ENCODE measurements around the gene SMAD6. TPM values are rescaled to one million over a fixed set of nuclear protein-coding genes. Genes with fewer than 3 reads are reported as not detected.

SMAD6 gene
- polyA plus RNA-seq, 1 of the 3 experiments (the other 2 are of a cell fraction), result 4.5 TPM

- Histone ChIP-seq H4K20me1 (ENCODE audit: insufficient read depth) (peaks cover 79% of the 10 kb centered on the region), H3K4me1 (ENCODE audit: control insufficient read depth in 1 of 2, insufficient read depth in 2 of 2, low read depth in 1 of 2, low read length in 1 of 2) (peaks cover 0 to 19% of the 10 kb centered on the region in 2 experiments; a peak in 3 of 4 replicates)
These were observed 24.4 kb downstream of the SMAD6 start for GRCh38 chr15:66726386-66726785.

GRCh38 chr15:66729331-66729951 is 27.4 kb downstream of the SMAD6 start:
- H3K4me3 ChIP-seq (ENCODE audit: low read depth in 2 of 2, low read length in 1 of 2), result no peak overlapping the region
- peaks cover 21% of the 10 kb centered on the region for H3F3A ChIP-seq (replicated peaks; ENCODE audit: insufficient read depth)
- H4K20me1 ChIP-seq (ENCODE audit: insufficient read depth), result peaks cover 77% of the 10 kb centered on the region
- no peaks in the 10 kb centered on the region for H3K9me3 ChIP-seq
- peaks cover 0 to 19% of the 10 kb centered on the region in 2 experiments; a peak in 2 of 4 replicates for H3K4me1 ChIP-seq (ENCODE audit: control insufficient read depth in 1 of 2, insufficient read depth in 2 of 2, low read depth in 1 of 2, low read length in 1 of 2)
- ChIA-PET POLR2A (no interaction called here), CTCF (no interaction called here)
- 87% methylated on average over 21 of the region's 26 CpGs for WGBS (ENCODE audit: low lambda C conversion rate)
- H3K27ac ChIP-seq (ENCODE audit: low read depth in 2 of 2, low read length in 1 of 2), result peak overlapping the region in 1 of 2 experiments; percentile 70; a peak in 2 of 4 replicates
- H3K79me2 ChIP-seq (ENCODE audit: insufficient read depth), result peaks cover 99% of the 10 kb centered on the region
- H3K4me2 ChIP-seq, result no peak overlapping the region; the same call in 1 of the 2 replicates
- H3K9me2 ChIP-seq, result no peaks in the 10 kb centered on the region
- DNase-seq, result no peak
- no peak overlapping the region for H3K9ac ChIP-seq
- H3K36me3 ChIP-seq (replicated peaks in 1 of 2; ENCODE audit: control insufficient read depth in 1 of 2, insufficient read depth in 2 of 2, low read length in 1 of 2), result peaks cover 0 to 18% of the 10 kb centered on the region in 2 experiments
- no peaks in the 10 kb centered on the region for H3K27me3 ChIP-seq (ENCODE audit: insufficient read depth)
- TF ChIP-seq USF1 (IDR thresholded peaks at IDR 0.05; ENCODE audit: borderline replicate concordance, low read depth), result no peak
- TF ChIP-seq RAD21 (IDR thresholded peaks at IDR 0.05; ENCODE audit: low read length), result no peak
- no peak for TF ChIP-seq FOXJ3 (CRISPR knock-in tag; IDR thresholded peaks at IDR 0.05)
- TF ChIP-seq EZH2phosphoT487 (IDR thresholded peaks at IDR 0.05; ENCODE audit: borderline replicate concordance, low read depth), result no peak
- no peak overlapping the region for H2AFZ ChIP-seq (ENCODE audit: low read depth)

More at GRCh38 chr15:66726386-66726785, 24.4 kb downstream of the SMAD6 start:
- Histone ChIP-seq H3K36me3 (replicated peaks in 1 of 2; ENCODE audit: control insufficient read depth in 1 of 2, insufficient read depth in 2 of 2, low read length in 1 of 2) (peaks cover 0 to 18% of the 10 kb centered on the region in 2 experiments), H2AFZ (ENCODE audit: low read depth) (no peak overlapping the region), H3F3A (replicated peaks; ENCODE audit: insufficient read depth) (peaks cover 16% of the 10 kb centered on the region), H3K9me3 (no peaks in the 10 kb centered on the region), H3K27me3 (ENCODE audit: insufficient read depth) (no peaks in the 10 kb centered on the region), H3K79me2 (ENCODE audit: insufficient read depth) (peaks cover 99% of the 10 kb centered on the region), H3K9me2 (no peaks in the 10 kb centered on the region), H3K4me2 (no peak overlapping the region), H3K9ac (no peak overlapping the region), H3K4me3 (ENCODE audit: low read depth in 2 of 2, low read length in 1 of 2) (no peak overlapping the region), H3K27ac (ENCODE audit: low read depth in 2 of 2, low read length in 1 of 2) (peak overlapping the region; percentile 24 to 63; a peak in 2 of 4 replicates)
- ChIA-PET CTCF (interaction anchor here (1.8 kb wide), 1 partner anchor 11 kb away, joined by 5 read pairs; no protein-coding TSS in a partner anchor), POLR2A (no interaction called here)
- 100% methylated on average over 1 of the region's 2 CpGs for WGBS (ENCODE audit: low lambda C conversion rate)
- TF ChIP-seq TCF12 (IDR thresholded peaks at IDR 0.05), result no peak
- TF ChIP-seq FOXM1 (IDR thresholded peaks at IDR 0.05; ENCODE audit: low read depth), result no peak
- DNase-seq, result no peak

- CTCF ChIA-PET, result interaction anchor here (0.9 to 1.5 kb wide), 4 partner anchors 20 to 121 kb away, joined by 3 to 6 read pairs (median 4); no protein-coding TSS in a partner anchor
- Histone ChIP-seq H3K27me3 (ENCODE audit: insufficient read depth) (no peaks in the 10 kb centered on the region), H4K20me1 (ENCODE audit: insufficient read depth) (peaks cover 76% of the 10 kb centered on the region), H3K27ac (ENCODE audit: low read depth in 2 of 2, low read length in 1 of 2) (peak overlapping the region in 1 of 2 experiments; percentile 70; a peak in 2 of 4 replicates), H3K9me2 (no peaks in the 10 kb centered on the region), H3K9ac (no peak overlapping the region; the same call in 1 of the 2 replicates), H2AFZ (ENCODE audit: low read depth) (no peak overlapping the region), H3K36me3 (replicated peaks in 1 of 2; ENCODE audit: control insufficient read depth in 1 of 2, insufficient read depth in 2 of 2, low read length in 1 of 2) (peaks cover 0 to 18% of the 10 kb centered on the region in 2 experiments), H3K4me3 (ENCODE audit: low read depth in 2 of 2, low read length in 1 of 2) (no peak overlapping the region), H3K4me1 (ENCODE audit: control insufficient read depth in 1 of 2, insufficient read depth in 2 of 2, low read depth in 1 of 2, low read length in 1 of 2) (peaks cover 6 to 9% of the 10 kb centered on the region in 2 experiments; a peak in 2 of 4 replicates), H3K79me2 (ENCODE audit: insufficient read depth) (peaks cover 99% of the 10 kb centered on the region), H3F3A (replicated peaks; ENCODE audit: insufficient read depth) (peaks cover 21% of the 10 kb centered on the region), H3K4me2 (0 out of 2 replicates have a peak overlapping the region, but pooled peaks have one; percentile 4), H3K9me3 (no peaks in the 10 kb centered on the region)
- DNase-seq, result no peak
- POLR2A ChIA-PET, result no interaction called here
- 71% methylated on average over 4 of the region's 4 CpGs for WGBS (ENCODE audit: low lambda C conversion rate)
- no peak for TF ChIP-seq ZBTB33 (IDR thresholded peaks at IDR 0.05; ENCODE audit: borderline replicate concordance, low read depth)
- TF ChIP-seq FOSL2 (IDR thresholded peaks at IDR 0.05; ENCODE audit: borderline replicate concordance, low read depth), result peak; percentile 37
- TF ChIP-seq TEAD4 (IDR thresholded peaks at IDR 0.05; ENCODE audit: borderline replicate concordance, insufficient read depth), result no peak
- no peak for TF ChIP-seq PBX3 (IDR thresholded peaks at IDR 0.05)
- no peak for TF ChIP-seq POLR2AphosphoS5 (IDR thresholded peaks at IDR 0.05; ENCODE audit: low read depth, low read length)
- no peak for TF ChIP-seq FOXM1 (IDR thresholded peaks at IDR 0.05; ENCODE audit: low read depth)
- no peak for TF ChIP-seq SIN3A (IDR thresholded peaks at IDR 0.05; ENCODE audit: borderline replicate concordance, low read depth, low read length)
- TF ChIP-seq NFIC (IDR thresholded peaks at IDR 0.05; ENCODE audit: borderline replicate concordance), result 0 out of 2 replicates have a peak, but pooled peaks have one; percentile 10
- TF ChIP-seq MEF2A (IDR thresholded peaks at IDR 0.05; ENCODE audit: borderline replicate concordance, low read depth), result no peak
These were observed 28.4 kb downstream of the SMAD6 start for GRCh38 chr15:66730168-66731021.

All from SK-N-SH (cell line).